ENCODE measurements around the gene SH3BP5.
A peak's percentile ranks its signal among the peaks of the same experiment; 100 is the strongest.

Gene SH3BP5

DNA sequence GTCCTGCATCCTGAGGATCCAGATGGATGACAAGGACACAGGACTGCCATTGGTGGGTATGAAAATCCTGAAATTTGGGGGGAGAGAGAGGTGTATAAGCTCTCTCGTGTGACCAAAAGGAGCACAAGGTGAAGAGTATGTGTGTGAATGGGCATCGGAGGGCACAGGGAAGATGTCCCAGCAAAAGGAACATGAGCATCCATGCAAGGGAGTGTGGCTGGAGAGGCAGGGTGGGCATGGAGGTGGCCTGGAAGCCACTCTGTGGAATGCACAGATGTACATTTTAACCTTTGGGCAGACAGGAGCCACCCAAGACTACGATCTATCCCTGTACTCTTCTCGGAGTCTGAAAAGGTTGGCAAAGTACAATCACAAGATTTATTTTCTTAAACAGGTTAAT is 71.9 kb downstream of the SH3BP5 start:
- DNase-seq (ENCODE audit: low read depth in 2 of 2, low spot score in 1 of 2): no peak

- DNase-seq (ENCODE audit: low read depth in 2 of 2, low spot score in 1 of 2): no peak
Observed at GRCh38 chr3:15258720-15259119, 73.7 kb downstream of the SH3BP5 start.

GRCh38 chr3:15256861-15257341 is 75.5 kb downstream of the SH3BP5 start:
- DNase-seq (ENCODE audit: low read depth in 2 of 2, low spot score in 1 of 2): no peak

DNA sequence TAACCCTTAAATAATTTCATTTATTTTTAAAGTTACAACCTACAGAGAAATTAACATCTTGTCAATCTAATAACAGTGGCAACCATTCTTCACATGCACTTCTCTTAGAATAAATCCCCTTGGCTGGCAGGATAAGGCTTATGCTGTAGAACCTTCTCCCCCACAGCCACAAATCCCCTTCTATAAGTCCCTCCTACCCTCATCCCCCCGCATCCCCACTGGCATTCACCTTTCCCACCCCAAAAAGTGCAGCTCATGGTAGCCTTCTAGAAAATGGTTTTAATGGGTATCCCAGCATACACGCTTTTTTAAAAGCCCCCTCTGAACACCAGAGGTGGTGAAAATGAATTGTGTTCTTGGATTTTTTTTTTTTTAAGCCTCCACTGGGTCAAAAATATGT is 77.2 kb downstream of the SH3BP5 start:
- DNase-seq (ENCODE audit: low read depth in 2 of 2, low spot score in 1 of 2): no peak

- no peak for DNase-seq (ENCODE audit: low read depth in 2 of 2, low spot score in 1 of 2)
Observed at GRCh38 chr3:15253023-15253697, 79.2 kb downstream of the SH3BP5 start.

- DNase-seq (ENCODE audit: low read depth in 2 of 2, low spot score in 1 of 2): no peak
Observed at GRCh38 chr3:15246186-15246585, 86.2 kb downstream of the SH3BP5 start.

DNA sequence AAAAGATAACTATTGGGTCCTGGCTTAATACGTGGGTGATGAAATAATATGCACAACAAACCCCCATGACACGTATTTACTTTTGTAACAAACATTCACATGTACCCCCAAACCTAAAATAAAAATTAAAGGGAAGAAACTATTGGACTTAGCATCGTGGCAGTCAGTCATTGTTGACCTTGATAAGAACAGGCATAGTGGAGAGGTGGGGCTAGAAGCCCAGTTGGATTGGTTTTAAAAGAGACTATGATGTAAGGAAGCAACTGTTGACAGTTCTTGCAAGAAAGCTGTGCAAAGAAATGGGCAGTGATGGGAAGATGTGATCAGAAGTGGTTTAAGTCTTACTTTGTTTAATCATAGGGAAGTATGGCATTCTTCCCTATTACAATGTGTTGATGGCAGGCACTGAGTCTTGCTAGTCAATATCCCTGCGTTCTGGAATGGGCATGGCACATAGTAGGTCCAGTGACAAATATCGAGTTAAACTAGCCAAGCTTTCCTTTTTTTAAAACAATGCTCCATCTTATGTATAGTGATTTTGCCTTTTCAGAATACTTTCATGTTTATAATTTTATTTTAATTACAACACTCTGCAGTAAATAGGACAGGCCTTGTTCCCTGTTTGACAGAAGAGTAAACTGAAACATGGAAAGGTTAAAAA is 88.4 kb downstream of the SH3BP5 start:
- no peak for DNase-seq (ENCODE audit: low read depth in 2 of 2, low spot score in 1 of 2)

GRCh38 chr3:15241341-15241740 is 91.0 kb downstream of the SH3BP5 start:
- peak; percentile 7 to 23 for DNase-seq (ENCODE audit: low read depth in 2 of 2, low spot score in 1 of 2)

- DNase-seq (ENCODE audit: low read depth in 2 of 2, low spot score in 1 of 2): no peak
Observed at GRCh38 chr3:15229262-15229661, 103.1 kb downstream of the SH3BP5 start.

- DNase-seq (ENCODE audit: low read depth in 2 of 2, low spot score in 1 of 2): no peak
Observed at GRCh38 chr3:15228147-15228546, 104.2 kb downstream of the SH3BP5 start.

DNA sequence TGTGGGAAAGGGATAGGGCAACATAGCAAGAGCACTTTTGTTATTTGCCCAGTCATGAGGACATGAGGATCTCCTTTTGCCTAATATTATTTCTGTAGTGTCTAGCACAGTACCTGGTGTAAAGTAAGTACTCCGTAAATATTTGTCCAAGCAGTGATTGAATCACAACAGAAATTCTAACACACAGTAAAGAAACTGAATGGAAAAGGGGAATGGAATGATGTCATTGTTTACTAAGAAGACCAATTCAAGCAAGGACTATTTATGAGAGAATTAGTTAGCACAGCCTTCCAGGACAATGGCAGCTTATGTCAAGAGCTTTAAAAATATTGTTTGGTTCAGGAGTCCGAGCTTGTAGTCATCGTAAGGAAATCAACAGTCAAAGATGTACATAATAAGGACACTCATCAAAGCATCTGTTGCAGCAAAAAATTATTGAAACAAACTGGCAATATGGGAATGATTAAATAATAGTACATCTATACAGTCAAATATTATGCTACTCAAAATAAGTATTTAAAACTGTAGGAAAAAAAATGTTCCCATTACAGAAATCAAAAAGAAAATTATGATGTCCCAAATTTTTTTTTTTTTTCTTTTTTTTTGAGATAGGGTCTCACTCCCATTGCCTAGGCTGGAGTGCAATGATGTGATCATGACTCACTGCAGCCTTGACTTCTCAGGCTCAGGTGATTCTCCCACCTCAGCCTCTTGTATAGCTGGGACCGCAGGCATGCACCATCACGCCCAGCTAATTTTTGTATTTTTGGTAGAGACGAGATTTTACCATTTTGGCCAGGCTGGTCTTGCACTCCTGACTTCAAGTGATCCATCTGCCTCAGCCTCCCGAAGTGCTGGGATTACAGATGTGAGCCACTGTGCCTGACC is 108.5 kb downstream of the SH3BP5 start:
- no peak for DNase-seq (ENCODE audit: low read depth in 2 of 2, low spot score in 1 of 2)

DNA sequence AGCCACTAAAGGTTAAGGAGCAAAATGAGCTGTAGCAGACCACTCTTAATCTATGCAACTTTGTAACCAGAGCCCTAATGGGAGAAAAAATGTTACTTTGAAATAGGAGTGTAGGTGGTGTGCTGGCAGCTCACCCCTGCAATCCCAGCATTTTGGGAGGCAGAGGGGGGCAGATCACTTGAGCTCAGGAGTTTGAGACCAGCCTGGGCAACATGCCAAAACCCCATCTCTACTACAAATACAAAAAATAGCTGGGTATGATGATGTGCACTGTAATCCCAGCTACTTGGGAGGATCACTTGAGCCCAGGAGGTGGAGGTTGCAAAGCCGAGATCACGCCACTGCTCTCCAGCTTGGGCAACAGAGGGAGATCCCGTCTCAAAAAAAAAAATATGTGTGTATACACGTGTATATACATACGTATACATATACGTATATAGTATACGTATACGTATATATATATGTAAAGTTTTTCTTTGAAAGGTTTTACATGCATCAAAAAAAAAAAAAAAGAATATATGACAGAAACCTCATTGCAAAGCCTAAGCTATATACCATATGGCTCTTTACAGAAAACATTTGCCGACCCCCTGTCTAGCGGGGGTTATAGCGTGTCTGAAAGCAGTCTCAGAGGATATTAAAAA is 110.7 kb downstream of the SH3BP5 start:
- DNase-seq (ENCODE audit: low read depth in 2 of 2, low spot score in 1 of 2): no peak

DNA sequence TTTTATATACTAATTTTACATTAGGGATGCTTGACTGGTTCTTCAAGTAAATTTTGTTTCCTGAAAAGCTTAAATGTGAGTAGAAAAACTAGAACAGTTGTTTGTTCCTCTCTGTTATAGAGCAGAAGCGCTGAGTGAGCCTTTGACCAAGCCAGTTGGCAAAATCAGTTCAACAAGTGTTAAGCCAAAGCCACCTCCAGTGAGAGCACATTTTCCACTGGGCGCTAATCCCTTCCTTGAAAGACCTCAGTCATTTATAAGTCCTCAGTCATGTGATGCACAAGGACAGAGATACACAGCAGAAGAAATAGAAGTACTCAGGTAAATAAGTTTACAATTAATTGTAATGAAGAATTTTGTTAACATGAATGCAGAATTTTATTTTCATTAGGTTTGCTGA is 111.7 kb downstream of the SH3BP5 start:
- DNase-seq (ENCODE audit: low read depth in 2 of 2, low spot score in 1 of 2): no peak

DNA sequence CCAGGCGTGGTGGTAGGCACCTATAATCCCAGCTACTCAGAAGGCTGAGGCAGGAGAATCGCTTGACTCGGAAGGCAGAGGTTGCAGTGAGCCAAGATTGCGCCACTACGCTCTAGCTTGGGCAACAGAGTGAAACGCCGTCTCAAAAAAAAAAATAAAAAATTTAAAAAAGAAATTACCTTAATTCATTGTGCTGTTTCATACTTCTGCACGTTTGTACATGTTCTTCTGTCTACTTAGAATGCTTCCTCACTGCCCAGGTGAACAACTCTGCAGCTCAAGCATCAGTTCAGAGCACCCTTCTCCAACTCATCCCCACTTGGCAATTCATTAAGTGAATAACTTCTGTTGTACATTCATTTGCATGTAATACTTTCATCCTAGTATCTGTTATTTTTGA is 112.3 kb downstream of the SH3BP5 start:
- DNase-seq (ENCODE audit: low read depth in 2 of 2, low spot score in 1 of 2): no peak

GRCh38 chr3:15218689-15219088 is 113.7 kb downstream of the SH3BP5 start:
- DNase-seq (ENCODE audit: low read depth in 2 of 2, low spot score in 1 of 2): no peak

DNA sequence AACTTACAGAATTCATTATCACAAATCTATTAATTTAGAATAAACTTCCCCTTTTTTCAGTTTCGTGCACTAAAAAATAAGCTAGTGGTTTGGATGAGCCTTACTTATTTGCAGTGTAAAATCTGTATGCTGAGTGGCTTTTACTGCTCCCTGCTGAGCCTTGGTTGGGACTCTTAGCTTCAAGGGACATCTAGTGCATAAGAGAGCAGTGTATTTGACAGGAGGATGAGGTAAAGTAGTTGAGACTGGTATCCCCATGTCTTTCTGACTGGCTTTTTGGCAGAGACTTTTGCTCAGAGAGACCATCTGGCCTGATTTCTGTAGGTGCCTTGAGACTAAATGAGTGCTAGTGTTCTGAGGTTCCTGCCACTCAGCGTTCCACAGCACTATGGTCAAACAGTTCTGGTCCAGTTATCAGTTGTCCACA is 114.5 kb downstream of the SH3BP5 start:
- DNase-seq (ENCODE audit: low read depth in 2 of 2, low spot score in 1 of 2): no peak

- DNase-seq (ENCODE audit: low read depth in 2 of 2, low spot score in 1 of 2): no peak
Observed at GRCh38 chr3:15217011-15217671, 115.2 kb downstream of the SH3BP5 start.

- no peak for DNase-seq (ENCODE audit: low read depth in 2 of 2, low spot score in 1 of 2)
Observed at GRCh38 chr3:15216501-15216900, 115.9 kb downstream of the SH3BP5 start.

- DNase-seq (ENCODE audit: low read depth in 2 of 2, low spot score in 1 of 2): no peak
Observed at GRCh38 chr3:15215996-15216395, 116.4 kb downstream of the SH3BP5 start.

DNA sequence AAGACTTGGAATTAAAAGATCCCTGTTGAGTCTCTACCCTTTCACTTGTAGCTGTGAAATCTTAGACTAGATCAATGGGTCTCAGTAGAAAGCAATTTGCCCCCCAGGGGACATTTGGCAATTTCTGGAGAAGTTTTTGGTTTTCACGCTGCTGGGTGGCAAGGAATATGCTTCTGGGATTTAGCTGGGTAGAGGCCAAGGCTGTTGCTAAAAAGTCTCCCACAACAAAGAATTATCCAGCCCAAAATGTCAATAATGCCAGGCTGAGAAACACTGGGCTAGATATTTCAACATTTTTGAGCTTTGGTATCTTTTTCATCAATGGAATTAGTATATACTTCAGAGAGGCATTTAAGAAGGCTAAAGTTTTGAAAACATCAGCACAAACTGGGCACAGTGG is 117.6 kb downstream of the SH3BP5 start:
- DNase-seq (ENCODE audit: low read depth in 2 of 2, low spot score in 1 of 2): no peak

GRCh38 chr3:15211937-15212336 is 120.4 kb downstream of the SH3BP5 start:
- DNase-seq (ENCODE audit: low read depth in 2 of 2, low spot score in 1 of 2): no peak
